Measurements from ENCODE around the gene TEX2. TPM values are rescaled to one million over a fixed set of nuclear protein-coding genes. Genes with fewer than 3 reads are reported as not detected.

The TEX2 gene
- polyA plus RNA-seq, 1 of the 3 experiments (the other 2 are of a cell fraction) = 24.0 TPM

GRCh38 chr17:64129765-64130558, 133.1 kb downstream of the TEX2 start, which contains the start of gene ERN1 (continued):
- TF ChIP-seq REST (IDR thresholded peaks at IDR 0.05; ENCODE audit: low read depth, low read length) (peak; percentile 52), FOSL2 (IDR thresholded peaks at IDR 0.05; ENCODE audit: borderline replicate concordance, low read depth) (no peak), GATA2 (CRISPR knock-in tag; IDR thresholded peaks at IDR 0.05) (no peak), MXI1 (IDR thresholded peaks at IDR 0.05; ENCODE audit: low read depth, low read length) (peak; percentile 78), PBX3 (IDR thresholded peaks at IDR 0.05) (no peak), RAD21 (IDR thresholded peaks at IDR 0.05; ENCODE audit: low read length) (0 out of 2 replicates have a peak, but pooled peaks have one; percentile 23), FOXJ3 (CRISPR knock-in tag; IDR thresholded peaks at IDR 0.05) (no peak)

- Histone ChIP-seq H3K27me3 (ENCODE audit: insufficient read depth) (no peaks in the 10 kb centered on the region), H3K9me2 (no peaks in the 10 kb centered on the region), H3K9me3 (no peaks in the 10 kb centered on the region), H3K27ac (ENCODE audit: low read depth in 2 of 2, low read length in 1 of 2) (peak overlapping the region; percentile 62 to 68), H3F3A (replicated peaks; ENCODE audit: insufficient read depth) (peaks cover 8% of the 10 kb centered on the region), H3K4me3 (ENCODE audit: low read depth in 2 of 2, low read length in 1 of 2) (peak overlapping the region; percentile 72 to 82), H3K79me2 (ENCODE audit: insufficient read depth) (peaks cover 48% of the 10 kb centered on the region), H4K20me1 (ENCODE audit: insufficient read depth) (no peaks in the 10 kb centered on the region), H3K4me1 (ENCODE audit: control insufficient read depth in 1 of 2, insufficient read depth in 2 of 2, low read depth in 1 of 2, low read length in 1 of 2) (peaks cover 13 to 18% of the 10 kb centered on the region in 2 experiments; a peak in 3 of 4 replicates), H2AFZ (ENCODE audit: low read depth) (peak overlapping the region; percentile 77), H3K9ac (peak overlapping the region; percentile 81), H3K4me2 (peak overlapping the region; percentile 95), H3K36me3 (replicated peaks in 1 of 2; ENCODE audit: control insufficient read depth in 1 of 2, insufficient read depth in 2 of 2, low read length in 1 of 2) (no peaks in the 10 kb centered on the region)
- TF ChIP-seq RFX5 (IDR thresholded peaks at IDR 0.05; ENCODE audit: low read length) = no peak
- TF ChIP-seq CTCF (IDR thresholded peaks at IDR 0.05) = no peak
- no peak for TF ChIP-seq TCF12 (IDR thresholded peaks at IDR 0.05)
- no peak for TF ChIP-seq NFIC (IDR thresholded peaks at IDR 0.05; ENCODE audit: borderline replicate concordance)
- TF ChIP-seq YY1 (IDR thresholded peaks at IDR 0.05; ENCODE audit: low read depth) = no peak
- ChIA-PET CTCF (interaction anchor here (1.0 to 29.1 kb wide), 9 partner anchors 9 to 211 kb away, joined by 3 to 810 read pairs (median 47); partner anchors contain the start of genes GH1 and ICAM2), POLR2A (interaction anchor here (0.7 to 2.0 kb wide), 7 partner anchors 10 to 285 kb away, joined by 3 to 7 read pairs (median 4); no protein-coding TSS in a partner anchor)
- 3% methylated on average over 7 of the region's 31 CpGs for WGBS (ENCODE audit: low lambda C conversion rate)
- DNase-seq = no peak
These were observed 133.6 kb downstream of the TEX2 start for GRCh38 chr17:64129515-64129764.
